Endothelial cell (in vitro differentiated cells): ENCODE measurements around the gene CHD6. TPM values are rescaled to one million over a fixed set of nuclear protein-coding genes. Genes with fewer than 3 reads are reported as not detected.

Experiments
- DNase-seq: peaks from one replicate; pipeline ENCODE4 v3.0.0; 2021; ENCODE audit warnings: low spot score
- H3K27ac Mint-ChIP-seq: one replicate; pipeline ENCODE4 v1.8.0; 2021; ENCODE audit warnings: mixed read lengths, inconsistent platforms; ENCODE audit not compliant: unreplicated experiment
- H3K27me3 Mint-ChIP-seq: one replicate; pipeline ENCODE4 v1.8.0; 2021; ENCODE audit warnings: mild to moderate bottlenecking, moderate library complexity, mixed read lengths, inconsistent platforms; ENCODE audit not compliant: unreplicated experiment
- H3K36me3 Mint-ChIP-seq: one replicate; pipeline ENCODE4 v1.8.0; 2021; ENCODE audit warnings: mild to moderate bottlenecking, low read depth, mixed read lengths, inconsistent platforms; ENCODE audit not compliant: unreplicated experiment
- H3K4me1 Mint-ChIP-seq: one replicate; pipeline ENCODE4 v1.8.0; 2021; ENCODE audit warnings: mild to moderate bottlenecking, mixed read lengths, inconsistent platforms; ENCODE audit not compliant: unreplicated experiment
- H3K4me3 Mint-ChIP-seq: one replicate; pipeline ENCODE4 v1.8.0; 2021; ENCODE audit warnings: mild to moderate bottlenecking, mixed read lengths, inconsistent platforms; ENCODE audit not compliant: unreplicated experiment
- H3K9me3 Mint-ChIP-seq: one replicate; pipeline ENCODE4 v1.8.0; 2021; ENCODE audit warnings: mixed read lengths, inconsistent platforms; ENCODE audit not compliant: unreplicated experiment
- long read RNA-seq: library from polyadenylated mRNA; unstranded; transcript quantifications from one replicate; pipeline ENCODE4 v2.0.0, GENCODE V29; 2020; ENCODE audit not compliant: unreplicated experiment
- total RNA-seq: library from RNA; stranded (reverse); fragmentation: NEBNext Ultra II Directional; extraction: Animal tissue kit (Norgen Biotek cat#: 25700); gene quantifications from one replicate; pipeline ENCODE4 v1.2.1, GENCODE V29; 2021; ENCODE audit not compliant: unreplicated experiment
- TF ChIP-seq, protein P1 (sequence below): fragments of 200-600 bp; sonication (generic); IDR thresholded peaks from one replicate; pipeline ENCODE4 v1.5.0; 2021; ENCODE audit warnings: antibody characterized with exemption; ENCODE audit not compliant: unreplicated experiment

CHD6 gene, protein sequence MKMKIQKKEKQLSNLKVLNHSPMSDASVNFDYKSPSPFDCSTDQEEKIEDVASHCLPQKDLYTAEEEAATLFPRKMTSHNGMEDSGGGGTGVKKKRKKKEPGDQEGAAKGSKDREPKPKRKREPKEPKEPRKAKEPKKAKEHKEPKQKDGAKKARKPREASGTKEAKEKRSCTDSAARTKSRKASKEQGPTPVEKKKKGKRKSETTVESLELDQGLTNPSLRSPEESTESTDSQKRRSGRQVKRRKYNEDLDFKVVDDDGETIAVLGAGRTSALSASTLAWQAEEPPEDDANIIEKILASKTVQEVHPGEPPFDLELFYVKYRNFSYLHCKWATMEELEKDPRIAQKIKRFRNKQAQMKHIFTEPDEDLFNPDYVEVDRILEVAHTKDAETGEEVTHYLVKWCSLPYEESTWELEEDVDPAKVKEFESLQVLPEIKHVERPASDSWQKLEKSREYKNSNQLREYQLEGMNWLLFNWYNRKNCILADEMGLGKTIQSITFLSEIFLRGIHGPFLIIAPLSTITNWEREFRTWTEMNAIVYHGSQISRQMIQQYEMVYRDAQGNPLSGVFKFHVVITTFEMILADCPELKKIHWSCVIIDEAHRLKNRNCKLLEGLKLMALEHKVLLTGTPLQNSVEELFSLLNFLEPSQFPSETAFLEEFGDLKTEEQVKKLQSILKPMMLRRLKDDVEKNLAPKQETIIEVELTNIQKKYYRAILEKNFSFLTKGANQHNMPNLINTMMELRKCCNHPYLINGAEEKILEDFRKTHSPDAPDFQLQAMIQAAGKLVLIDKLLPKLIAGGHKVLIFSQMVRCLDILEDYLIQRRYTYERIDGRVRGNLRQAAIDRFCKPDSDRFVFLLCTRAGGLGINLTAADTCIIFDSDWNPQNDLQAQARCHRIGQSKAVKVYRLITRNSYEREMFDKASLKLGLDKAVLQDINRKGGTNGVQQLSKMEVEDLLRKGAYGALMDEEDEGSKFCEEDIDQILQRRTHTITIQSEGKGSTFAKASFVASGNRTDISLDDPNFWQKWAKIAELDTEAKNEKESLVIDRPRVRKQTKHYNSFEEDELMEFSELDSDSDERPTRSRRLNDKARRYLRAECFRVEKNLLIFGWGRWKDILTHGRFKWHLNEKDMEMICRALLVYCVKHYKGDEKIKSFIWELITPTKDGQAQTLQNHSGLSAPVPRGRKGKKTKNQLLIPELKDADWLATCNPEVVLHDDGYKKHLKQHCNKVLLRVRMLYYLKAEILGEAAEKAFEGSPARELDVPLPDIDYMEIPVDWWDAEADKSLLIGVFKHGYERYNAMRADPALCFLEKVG (N-terminal part only)
- 71.8 TPM for total RNA-seq
- long read RNA-seq, partial matches to known transcripts: 14 of 20 reads
- long read RNA-seq, other reads (novel, unspliced or antisense): 6 of 20 reads

GRCh38 chr20:41617902-41618806 is at the start of gene CHD6:
TSS of gene CHD6 (minus strand) at chr20:41618377. CDS start at chr20:41551337, 67,040 bp downstream.
- Mint-ChIP-seq H3K4me3 (peak within 1 kb of the TSS; percentile 99), H3K9me3 (no peaks in the 10 kb centered on the region), H3K27ac (peak within 1 kb of the TSS; percentile 91), H3K27me3 (no peaks in the 10 kb centered on the region), H3K4me1 (peaks cover 19% of the 10 kb centered on the region), H3K36me3 (no peaks in the 10 kb centered on the region)
- peak; percentile 99 for DNase-seq
- TF ChIP-seq, protein P1, sequence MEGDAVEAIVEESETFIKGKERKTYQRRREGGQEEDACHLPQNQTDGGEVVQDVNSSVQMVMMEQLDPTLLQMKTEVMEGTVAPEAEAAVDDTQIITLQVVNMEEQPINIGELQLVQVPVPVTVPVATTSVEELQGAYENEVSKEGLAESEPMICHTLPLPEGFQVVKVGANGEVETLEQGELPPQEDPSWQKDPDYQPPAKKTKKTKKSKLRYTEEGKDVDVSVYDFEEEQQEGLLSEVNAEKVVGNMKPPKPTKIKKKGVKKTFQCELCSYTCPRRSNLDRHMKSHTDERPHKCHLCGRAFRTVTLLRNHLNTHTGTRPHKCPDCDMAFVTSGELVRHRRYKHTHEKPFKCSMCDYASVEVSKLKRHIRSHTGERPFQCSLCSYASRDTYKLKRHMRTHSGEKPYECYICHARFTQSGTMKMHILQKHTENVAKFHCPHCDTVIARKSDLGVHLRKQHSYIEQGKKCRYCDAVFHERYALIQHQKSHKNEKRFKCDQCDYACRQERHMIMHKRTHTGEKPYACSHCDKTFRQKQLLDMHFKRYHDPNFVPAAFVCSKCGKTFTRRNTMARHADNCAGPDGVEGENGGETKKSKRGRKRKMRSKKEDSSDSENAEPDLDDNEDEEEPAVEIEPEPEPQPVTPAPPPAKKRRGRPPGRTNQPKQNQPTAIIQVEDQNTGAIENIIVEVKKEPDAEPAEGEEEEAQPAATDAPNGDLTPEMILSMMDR: no peak

DNA sequence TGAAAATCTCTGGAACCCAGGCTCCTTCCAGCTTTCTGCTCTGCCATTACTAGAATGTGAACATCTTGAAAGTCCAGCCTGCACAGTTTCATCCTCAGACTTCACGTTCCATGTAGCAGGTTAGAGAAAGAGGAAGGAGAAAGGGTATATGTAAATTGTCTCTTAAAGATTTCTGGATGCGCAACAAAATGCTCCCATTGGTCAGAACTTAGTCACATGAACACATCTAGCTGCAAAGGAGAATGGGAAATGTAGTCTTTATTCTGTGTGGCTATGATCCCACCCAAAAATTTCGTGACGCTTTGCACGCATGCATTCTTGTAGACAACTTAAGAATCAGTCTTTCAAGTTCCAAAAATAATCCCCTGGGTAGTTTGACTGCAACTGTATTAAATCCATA is 46.4 kb upstream of the CHD6 start:
- DNase-seq: no peak
- peaks cover under 1% of the 10 kb centered on the region for H3K4me1 Mint-ChIP-seq
- TF ChIP-seq, protein P1: no peak
- H3K27ac Mint-ChIP-seq: no peak overlapping the region
- H3K36me3 Mint-ChIP-seq: no peaks in the 10 kb centered on the region
- no peaks in the 10 kb centered on the region for H3K9me3 Mint-ChIP-seq
- H3K27me3 Mint-ChIP-seq: no peaks in the 10 kb centered on the region
- H3K4me3 Mint-ChIP-seq: no peak overlapping the region

GRCh38 chr20:41657655-41658054 is 39.5 kb upstream of the CHD6 start:
- peaks cover 3% of the 10 kb centered on the region for H3K27me3 Mint-ChIP-seq

More at GRCh38 chr20:41657655-41658054, 39.5 kb upstream of the CHD6 start:
- no peak for DNase-seq
- no peaks in the 10 kb centered on the region for H3K36me3 Mint-ChIP-seq
- no peaks in the 10 kb centered on the region for H3K9me3 Mint-ChIP-seq
- TF ChIP-seq, protein P1: no peak
- H3K4me3 Mint-ChIP-seq: no peak overlapping the region
- no peak overlapping the region for H3K27ac Mint-ChIP-seq
- no peaks in the 10 kb centered on the region for H3K4me1 Mint-ChIP-seq
